Measurements from ENCODE around the gene MPZL1. TPM values are rescaled to one million over a fixed set of nuclear protein-coding genes. Genes with fewer than 3 reads are reported as not detected.

The MPZL1 gene
- total and polyA plus RNA-seq, 2 of the 13 experiments (the other 11 are each of a cell fraction or from before 2014, with no cell fraction given): 38.0 to 68.7 TPM

- TF ChIP-seq ZBTB20 (CRISPR knock-in tag; IDR thresholded peaks at IDR 0.05; ENCODE audit: borderline replicate concordance, low read depth) (no peak), SRF (IDR thresholded peaks at IDR 0.05; ENCODE audit: low read depth, low read length) (no peak), ZNF850 (CRISPR knock-in tag; conservative IDR thresholded peaks at IDR 0.05) (no peak), ZNF766 (CRISPR knock-in tag; IDR thresholded peaks at IDR 0.05; ENCODE audit: borderline replicate concordance) (0 out of 2 replicates have a peak, but pooled peaks have one; percentile 67)
- TF ChIP-seq, protein P1, sequence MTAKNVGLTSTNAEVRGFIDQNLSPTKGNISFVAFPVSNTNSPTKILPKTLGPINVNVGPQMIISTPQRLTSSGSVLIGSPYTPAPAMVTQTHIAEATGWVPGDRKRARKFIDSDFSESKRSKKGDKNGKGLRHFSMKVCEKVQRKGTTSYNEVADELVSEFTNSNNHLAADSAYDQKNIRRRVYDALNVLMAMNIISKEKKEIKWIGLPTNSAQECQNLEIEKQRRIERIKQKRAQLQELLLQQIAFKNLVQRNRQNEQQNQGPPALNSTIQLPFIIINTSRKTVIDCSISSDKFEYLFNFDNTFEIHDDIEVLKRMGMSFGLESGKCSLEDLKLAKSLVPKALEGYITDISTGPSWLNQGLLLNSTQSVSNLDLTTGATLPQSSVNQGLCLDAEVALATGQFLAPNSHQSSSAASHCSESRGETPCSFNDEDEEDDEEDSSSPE (CRISPR knock-in tag; IDR thresholded peaks at IDR 0.05): no peak
- TF ChIP-seq, protein P2, sequence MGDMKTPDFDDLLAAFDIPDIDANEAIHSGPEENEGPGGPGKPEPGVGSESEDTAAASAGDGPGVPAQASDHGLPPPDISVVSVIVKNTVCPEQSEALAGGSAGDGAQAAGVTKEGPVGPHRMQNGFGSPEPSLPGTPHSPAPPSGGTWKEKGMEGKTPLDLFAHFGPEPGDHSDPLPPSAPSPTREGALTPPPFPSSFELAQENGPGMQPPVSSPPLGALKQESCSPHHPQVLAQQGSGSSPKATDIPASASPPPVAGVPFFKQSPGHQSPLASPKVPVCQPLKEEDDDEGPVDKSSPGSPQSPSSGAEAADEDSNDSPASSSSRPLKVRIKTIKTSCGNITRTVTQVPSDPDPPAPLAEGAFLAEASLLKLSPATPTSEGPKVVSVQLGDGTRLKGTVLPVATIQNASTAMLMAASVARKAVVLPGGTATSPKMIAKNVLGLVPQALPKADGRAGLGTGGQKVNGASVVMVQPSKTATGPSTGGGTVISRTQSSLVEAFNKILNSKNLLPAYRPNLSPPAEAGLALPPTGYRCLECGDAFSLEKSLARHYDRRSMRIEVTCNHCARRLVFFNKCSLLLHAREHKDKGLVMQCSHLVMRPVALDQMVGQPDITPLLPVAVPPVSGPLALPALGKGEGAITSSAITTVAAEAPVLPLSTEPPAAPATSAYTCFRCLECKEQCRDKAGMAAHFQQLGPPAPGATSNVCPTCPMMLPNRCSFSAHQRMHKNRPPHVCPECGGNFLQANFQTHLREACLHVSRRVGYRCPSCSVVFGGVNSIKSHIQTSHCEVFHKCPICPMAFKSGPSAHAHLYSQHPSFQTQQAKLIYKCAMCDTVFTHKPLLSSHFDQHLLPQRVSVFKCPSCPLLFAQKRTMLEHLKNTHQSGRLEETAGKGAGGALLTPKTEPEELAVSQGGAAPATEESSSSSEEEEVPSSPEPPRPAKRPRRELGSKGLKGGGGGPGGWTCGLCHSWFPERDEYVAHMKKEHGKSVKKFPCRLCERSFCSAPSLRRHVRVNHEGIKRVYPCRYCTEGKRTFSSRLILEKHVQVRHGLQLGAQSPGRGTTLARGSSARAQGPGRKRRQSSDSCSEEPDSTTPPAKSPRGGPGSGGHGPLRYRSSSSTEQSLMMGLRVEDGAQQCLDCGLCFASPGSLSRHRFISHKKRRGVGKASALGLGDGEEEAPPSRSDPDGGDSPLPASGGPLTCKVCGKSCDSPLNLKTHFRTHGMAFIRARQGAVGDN (CRISPR knock-in tag; IDR thresholded peaks at IDR 0.05): peak; percentile 58
Observed at GRCh38 chr1:167803358-167804207, 81.8 kb downstream of the MPZL1 start (continued).
